NCI-H146 treated with DMSO at 0.1 percent for 48 hours (cell line): ENCODE data around the gene EPB41L2.
"Not testable (repeated sequence)": the region's sequence is repeated elsewhere in the genome, so short reads cannot be mapped to it uniquely, and the experiment has no call there.

Experiments
- DNase-seq: peaks from one replicate; lab custom pipeline; 2025; ENCODE audit not compliant: unreplicated experiment; lab: John Stamatoyannopoulos, UW

The EPB41L2 gene

GRCh38 chr6:130920969-130921368, 142.1 kb downstream of the EPB41L2 start:
- no peak for DNase-seq

- DNase-seq, result no peak
These were observed 144.9 kb downstream of the EPB41L2 start for GRCh38 chr6:130918171-130918570.

- DNase-seq, result not testable (repeated sequence)
These were observed 147.4 kb downstream of the EPB41L2 start for GRCh38 chr6:130915606-130916005.

GRCh38 chr6:130913120-130913519, 149.9 kb downstream of the EPB41L2 start:
- no peak for DNase-seq

- no peak for DNase-seq
These were observed 150.6 kb downstream of the EPB41L2 start for GRCh38 chr6:130912434-130912833.

- DNase-seq, result no peak
These were observed 154.1 kb downstream of the EPB41L2 start for GRCh38 chr6:130908958-130909357.

- no peak for DNase-seq
These were observed 154.9 kb downstream of the EPB41L2 start for GRCh38 chr6:130908188-130908587.

- DNase-seq, result no peak
These were observed 155.4 kb downstream of the EPB41L2 start for GRCh38 chr6:130907687-130908086.

GRCh38 chr6:130906736-130907381, 156.2 kb downstream of the EPB41L2 start:
- no peak for DNase-seq

- DNase-seq, result no peak
These were observed 159.4 kb downstream of the EPB41L2 start for GRCh38 chr6:130903602-130904001.

GRCh38 chr6:130903007-130903406, 160.0 kb downstream of the EPB41L2 start:
- DNase-seq, result peak; percentile 91

- DNase-seq, result no peak
These were observed 162.1 kb downstream of the EPB41L2 start for GRCh38 chr6:130900913-130901312.

- DNase-seq, result no peak
These were observed 166.8 kb downstream of the EPB41L2 start for GRCh38 chr6:130896249-130896648.

GRCh38 chr6:130895516-130895915, 167.5 kb downstream of the EPB41L2 start:
- DNase-seq, result no peak

- DNase-seq, result no peak
These were observed 169.3 kb downstream of the EPB41L2 start for GRCh38 chr6:130893766-130894165.

- no peak for DNase-seq
These were observed 169.8 kb downstream of the EPB41L2 start for GRCh38 chr6:130893277-130893676.

- DNase-seq, result no peak
These were observed 172.5 kb downstream of the EPB41L2 start for GRCh38 chr6:130890521-130890971.

- no peak for DNase-seq
These were observed 173.6 kb downstream of the EPB41L2 start for GRCh38 chr6:130889423-130889822.

- no peak for DNase-seq
These were observed 174.8 kb downstream of the EPB41L2 start for GRCh38 chr6:130888246-130888645.

GRCh38 chr6:130886966-130887365, 176.1 kb downstream of the EPB41L2 start:
- DNase-seq, result no peak

- DNase-seq, result peak; percentile 72
These were observed 177.5 kb downstream of the EPB41L2 start for GRCh38 chr6:130885392-130886192.

GRCh38 chr6:130882370-130882769, 180.7 kb downstream of the EPB41L2 start:
- no peak for DNase-seq
